ENCODE data around the gene SNRNP25.

The SNRNP25 gene

DNA sequence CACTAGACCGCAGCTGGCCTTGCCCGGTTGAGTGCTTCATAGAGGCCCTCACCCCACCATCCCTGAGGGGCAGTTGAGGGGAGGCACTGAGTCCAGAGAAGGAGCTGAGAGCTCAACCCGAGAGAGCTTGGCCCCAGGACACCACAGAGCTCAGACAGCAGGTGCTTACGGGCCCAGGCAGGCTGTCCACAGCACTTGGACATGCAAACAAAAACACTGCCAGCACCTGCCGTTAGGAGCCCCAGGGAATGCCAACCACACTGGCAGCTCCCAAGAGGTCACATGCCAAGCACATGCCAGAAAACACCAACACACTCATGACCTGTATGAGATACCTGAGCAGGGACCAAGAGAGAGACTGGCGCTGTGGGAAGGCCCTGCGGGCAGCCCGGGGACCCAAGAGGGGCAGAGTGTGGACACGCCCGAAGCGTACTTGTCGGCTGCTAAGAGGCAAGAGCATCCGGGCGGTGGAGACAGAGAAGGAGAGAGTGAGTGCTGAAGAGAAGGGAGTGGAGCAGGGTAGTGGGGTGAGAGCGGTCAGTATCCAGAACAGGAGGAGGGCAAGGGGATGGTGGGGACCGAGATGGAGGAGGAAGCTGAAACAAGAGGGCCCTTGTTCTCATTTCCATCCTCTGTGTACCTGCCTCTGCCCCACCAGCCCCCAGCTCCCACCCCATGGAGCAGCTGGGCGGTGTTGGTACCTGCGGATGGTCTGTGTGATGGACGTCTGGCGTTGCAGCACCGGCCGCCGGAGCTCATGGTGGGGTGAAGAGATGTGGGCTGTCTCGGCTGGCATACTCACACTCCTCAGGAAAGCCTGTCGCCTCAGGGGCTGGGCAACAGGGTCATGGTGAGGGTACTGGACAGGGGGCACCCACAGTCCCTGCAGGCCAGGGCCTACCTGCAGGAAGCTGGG, 10.6 kb downstream of the SNRNP25 start:
- no peak for DNase-seq

DNA sequence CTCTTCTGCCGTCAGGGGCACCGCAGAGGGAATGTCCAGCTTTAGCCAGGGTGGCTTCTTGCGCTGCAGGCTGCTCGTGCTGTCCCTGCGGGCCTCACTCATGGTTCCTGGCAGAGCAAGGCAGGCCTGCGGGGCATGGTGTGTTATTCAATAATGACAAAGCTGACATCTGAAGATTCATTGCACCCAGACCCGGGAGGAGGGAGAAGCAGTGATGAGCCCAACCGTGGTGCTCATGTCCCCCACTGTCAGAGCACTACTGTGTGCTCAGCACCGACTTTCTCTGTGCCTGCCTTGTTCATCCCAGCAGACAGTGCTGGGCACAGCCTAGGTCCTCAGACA, 11.3 kb downstream of the SNRNP25 start:
- DNase-seq: no peak

DNA sequence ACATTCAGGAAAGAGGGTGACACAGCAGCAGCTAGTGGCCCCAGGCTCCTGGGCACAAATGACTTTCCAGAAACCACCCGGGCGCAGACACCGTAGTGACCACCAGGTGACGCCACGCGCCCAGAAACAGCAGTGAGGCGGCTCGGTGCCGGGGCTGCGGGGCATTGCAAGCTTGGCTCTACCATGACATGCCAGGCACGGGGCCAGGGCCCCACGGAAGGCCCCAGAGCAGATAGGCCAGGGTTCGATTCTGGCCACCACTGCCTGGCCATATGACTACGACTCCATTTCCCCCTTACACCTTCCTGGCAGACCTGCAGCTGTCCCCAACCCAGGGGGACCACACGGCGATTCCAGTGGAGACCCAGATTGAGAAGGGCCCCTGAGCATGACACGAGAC, 12.1 kb downstream of the SNRNP25 start:
- peak; percentile 81 for DNase-seq

DNA sequence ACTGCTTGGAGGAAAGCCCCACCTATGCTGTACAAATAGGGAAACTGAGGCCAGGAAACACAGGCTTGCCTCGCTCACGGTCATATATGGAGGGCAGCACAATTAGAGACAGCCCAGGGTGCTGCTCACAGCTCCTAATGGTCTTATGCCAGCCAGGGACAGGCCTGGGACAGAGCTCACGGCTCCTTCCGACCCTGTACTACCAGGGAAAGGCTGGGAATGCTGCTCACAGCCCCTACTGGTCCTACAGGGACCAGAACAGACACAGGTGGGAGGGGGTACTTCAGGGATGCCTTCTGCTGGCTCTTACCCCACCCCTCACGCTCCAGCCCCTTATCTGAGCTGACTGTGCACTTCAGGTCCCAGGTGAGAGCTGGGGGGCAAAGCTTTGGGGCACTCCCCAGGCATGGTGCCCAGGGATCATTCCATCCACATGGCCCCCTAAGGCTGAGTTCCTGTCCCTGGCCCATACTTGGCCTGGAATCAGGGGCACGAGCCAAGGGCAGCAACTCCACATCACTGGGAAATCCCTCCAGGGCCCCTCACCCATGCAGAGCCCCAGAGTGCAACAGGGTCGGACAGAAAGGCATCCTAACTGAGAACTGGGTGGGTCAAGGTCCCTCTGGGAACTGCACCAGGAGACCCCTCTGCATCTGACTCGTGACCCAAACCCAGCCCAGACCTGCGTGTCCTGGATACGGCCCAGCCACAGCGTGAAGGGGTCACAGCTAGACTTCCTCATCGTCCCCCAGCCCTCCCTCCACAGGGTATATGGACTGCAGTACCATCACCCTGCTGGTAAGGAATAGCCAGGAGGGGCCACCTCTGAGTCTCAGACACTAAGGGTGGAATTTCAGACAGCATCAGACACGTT, 12.9 kb downstream of the SNRNP25 start:
- DNase-seq: no peak

DNA sequence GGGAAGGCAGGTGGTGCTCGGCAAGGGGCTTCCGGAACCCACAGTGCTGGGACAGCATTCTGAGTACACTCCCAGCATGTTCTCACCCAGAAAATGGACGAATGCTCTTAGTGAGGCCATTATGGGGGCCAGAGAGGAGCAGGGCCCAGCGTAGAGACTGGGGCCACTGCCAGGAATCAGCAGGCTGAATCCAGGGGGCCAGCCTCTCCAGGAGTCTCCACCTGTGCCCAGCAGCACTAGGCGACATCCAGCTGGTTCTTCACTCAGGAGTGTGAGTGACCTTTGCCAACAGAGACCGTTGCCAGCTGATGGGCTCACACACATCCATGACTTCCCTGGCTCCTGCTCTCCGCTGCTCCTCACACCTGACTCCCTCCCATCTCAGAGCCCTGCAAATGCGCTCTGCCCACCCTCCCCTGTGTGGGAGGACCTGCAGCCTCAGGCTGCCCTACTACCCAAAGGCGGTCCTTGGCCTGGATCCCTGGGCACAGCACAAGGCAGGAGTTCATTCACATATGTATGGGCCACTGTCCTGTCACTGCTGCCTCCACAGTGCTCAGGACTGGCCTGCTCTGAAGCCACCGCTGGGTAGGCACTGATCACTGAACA, 13.7 kb downstream of the SNRNP25 start:
- DNase-seq: no peak

DNA sequence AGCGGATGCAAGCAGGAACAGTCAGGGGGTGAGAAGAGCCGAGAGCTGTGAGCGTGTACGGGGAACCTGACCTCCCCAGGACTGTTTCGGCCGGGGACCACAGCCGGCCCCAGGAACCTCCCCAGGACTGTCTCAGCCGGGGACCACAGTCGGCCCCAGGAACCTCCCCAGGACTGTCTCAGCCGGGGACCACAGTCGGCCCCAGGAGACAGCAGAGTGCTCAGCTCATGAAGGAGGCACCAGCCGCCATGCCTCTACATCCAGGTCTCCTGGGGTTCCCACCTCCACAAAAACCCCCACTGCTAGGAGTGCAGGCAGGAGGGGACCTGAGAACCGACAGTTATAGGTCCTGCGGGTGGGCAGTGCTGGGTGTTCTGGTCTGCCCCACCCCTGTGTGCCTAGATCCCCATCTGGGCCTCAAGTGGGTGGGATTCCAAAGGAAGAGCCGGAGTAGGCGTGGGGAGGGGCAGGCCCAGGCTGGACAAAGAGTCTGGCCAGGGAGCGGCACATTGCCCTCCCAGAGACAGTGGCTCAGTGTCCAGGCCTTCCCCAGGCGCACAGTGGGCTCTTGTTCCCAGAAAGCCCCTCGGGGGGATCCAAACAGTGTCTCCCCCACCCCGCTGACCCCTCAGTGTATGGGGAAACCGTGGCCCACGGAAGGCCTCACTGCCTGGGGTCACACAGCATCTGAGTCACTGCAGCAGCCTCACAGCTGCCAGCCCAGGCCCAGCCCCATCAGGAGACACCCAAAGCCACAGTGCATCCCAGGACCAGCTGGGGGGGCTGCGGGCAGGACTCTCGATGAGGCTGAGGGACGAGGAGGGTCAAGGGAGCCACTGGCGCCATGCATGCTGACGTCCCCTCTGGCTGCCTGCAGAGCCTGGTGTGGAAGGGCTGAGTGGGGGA, 14.5 kb downstream of the SNRNP25 start:
- no peak for DNase-seq

DNA sequence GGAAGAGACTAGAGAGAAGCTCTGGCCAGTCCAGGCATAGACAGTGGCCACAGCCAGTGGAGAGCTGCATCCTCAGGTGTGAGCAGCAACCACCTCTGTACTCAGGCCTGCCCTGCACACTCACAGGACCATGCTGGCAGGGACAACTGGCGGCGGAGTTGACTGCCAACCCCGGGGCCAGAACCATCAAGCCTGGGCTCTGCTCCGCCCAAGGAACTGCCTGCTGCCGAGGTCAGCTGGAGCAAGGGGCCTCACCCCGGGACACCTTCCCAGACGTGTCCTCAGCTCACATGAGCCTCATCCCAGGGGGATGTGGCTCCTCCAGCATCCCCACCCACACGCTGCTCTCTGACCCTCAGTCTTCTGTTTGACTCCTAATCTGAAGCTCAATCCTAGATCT, 15.6 kb downstream of the SNRNP25 start:
- no peak for DNase-seq

DNA sequence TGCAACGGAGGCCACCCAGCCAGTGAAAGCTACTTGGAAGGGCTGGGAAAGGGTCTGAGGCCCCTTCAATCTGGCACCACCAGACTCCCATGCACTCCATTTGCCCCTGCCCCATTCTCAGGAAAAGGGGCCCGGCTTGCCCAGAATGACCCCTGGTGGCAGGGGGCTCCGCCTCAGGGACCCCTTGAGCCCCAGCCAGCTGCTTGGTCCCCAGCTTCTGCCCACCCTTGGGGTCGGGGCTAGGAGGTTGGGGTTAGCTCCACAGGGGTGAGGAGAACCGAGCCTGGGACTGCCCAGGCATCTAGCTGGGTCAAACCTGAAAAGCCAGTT, 17.5 kb downstream of the SNRNP25 start:
- no peak for DNase-seq

DNA sequence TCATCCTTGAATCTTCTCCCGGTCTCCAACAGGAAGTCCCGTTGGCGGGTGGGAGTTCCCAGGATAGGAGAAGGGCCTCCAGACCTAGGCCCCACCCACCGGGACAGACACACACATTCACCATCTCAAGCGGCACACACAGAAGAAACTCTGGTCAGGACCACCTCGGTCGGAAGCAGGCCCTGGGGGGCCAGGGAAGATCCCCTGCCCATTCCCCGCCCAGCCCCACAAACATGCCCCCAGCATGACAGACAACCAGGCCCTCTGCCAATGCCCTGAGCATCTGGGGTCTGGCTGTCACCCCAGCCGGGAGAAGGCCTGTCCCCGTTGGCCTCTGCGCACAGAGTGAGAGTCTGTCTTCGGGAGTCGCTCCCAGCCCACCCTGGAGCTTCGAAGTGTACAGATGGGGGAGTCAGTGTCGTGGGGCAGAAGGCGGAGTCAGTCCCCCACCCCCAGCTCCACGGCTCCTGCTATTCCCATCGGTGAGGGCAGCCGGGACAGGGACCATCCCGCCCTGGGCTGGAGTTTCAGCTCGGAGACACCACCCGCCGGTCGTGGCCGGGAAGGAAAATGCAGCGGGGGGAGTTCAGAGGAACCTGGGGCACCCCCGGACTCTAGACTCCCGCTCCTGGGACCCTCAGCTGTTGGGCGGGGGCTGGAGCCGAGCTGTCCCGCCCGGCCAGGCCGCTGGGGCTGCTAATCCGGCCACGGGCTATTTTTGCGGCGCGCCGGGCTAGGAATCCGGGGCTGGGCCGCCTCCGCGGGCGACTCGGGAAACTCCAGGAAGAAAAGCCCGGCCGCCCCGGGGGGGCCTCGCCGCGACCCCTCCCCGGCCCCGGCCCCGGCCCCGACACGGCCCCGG, 18.1 kb downstream of the SNRNP25 start:
- no peak for DNase-seq

DNA sequence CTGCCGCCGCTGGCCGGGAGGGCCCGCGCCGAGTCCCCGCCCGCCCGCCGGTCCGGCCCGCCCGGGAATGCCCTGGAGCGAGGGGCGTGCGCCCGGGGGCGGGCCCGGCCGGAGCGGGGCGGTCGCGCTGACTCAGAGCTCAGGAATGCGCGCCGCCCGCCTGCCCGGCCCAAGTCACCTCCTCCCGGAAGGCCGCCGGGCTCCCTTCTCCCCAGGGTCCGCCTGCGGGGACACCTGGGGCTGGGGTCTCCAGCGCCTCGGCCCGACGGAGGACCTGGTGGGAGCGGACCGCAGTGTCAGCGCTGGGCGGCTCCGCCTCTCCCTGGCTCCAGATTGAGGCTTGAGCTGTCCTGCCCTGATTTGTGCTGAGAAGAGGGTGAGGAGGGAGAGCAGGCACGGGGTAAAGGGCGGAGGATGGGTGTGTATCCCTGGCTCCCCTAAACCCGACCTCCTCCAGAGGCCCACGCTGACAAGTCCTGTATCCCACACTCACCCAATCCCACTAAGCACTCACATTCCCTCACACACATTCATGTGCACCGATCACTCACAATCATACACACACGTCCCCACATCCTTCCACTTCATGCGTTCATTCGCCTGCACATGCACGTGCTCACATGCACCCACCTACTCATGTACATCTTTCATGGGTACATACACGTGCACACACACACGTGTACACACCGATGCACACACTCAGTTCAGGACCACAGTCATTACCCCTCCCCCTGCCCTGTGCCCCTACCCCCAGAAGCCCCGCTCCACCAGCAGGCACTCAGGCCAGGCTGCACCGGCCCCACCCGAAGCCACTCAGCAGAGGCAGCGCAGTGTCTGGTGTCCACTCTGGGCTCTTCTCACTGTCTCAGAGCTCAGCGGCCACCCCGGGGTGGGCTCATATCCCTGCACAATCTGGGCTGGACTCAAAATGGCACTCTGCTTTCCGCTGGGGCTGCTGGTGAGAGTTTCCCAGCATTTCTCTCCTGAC, 19.2 kb downstream of the SNRNP25 start, which contains the start of gene RHBDF1:
TSS of gene RHBDF1 (minus strand) at position 71 of the 988 bp plus-strand sequence. CDS start 7,616 bp downstream, outside the sequence.
- no peak for DNase-seq

DNA sequence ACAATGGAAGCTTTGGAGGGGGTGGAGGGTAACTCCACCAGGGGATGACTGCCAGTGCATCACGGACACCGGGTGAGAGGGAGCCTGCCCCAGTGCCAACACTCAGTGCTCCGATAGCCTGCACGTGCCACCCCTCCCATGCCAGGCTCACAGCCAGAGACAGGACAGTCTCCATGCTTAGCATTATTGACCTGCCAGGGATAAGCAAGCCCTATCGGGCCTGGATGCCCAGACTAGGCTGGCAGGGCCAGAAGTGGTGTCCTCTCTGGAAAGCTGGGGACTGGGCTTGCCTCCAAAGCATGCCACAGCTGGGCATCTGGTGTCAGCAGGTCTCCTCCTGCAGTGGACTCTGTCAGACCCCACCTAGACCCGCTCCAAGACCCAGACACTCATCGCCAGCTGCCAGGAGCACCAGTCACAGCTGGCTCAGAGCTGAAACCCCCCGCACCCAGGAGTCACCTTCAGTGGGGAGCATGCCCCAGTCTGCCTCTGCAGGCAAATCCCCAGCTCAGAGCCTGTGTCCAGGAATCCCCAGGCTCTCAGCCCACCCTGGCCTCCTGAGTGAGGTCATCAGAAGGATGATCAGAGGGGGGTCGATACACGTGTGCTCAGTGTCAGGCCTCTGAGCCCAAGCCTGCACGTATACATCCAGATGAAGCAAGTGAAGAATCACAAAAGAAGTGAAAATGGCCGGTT, 20.6 kb downstream of the SNRNP25 start:
- no peak for DNase-seq

DNA sequence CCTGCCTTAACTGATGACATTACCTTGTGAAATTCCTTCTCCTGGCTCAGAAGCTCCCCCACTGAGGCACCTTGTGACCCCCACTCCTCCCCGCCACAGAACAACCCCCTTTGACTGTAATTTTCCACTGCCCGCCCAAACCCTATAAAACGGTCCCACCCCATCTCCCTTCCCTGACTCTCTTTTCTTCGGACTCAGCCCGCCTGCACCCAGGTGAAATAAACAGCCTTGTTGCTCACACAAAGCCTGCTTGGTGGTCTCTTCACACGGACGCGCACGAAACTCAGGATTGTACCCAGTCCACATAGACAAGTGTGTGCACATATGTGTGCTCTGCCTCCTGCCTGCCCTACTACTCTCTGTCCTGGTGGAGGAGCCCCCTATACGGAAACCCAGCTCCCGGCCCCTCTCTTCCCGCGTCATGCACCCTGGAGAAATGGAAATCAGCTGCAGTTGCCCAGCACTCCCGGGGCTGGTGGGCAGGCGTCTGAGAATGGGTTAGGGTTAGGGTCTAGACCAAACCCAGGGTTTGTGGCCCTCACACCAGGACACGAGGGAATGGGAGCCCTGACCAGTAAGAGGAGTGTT, 21.2 kb downstream of the SNRNP25 start:
- no peak for DNase-seq

DNA sequence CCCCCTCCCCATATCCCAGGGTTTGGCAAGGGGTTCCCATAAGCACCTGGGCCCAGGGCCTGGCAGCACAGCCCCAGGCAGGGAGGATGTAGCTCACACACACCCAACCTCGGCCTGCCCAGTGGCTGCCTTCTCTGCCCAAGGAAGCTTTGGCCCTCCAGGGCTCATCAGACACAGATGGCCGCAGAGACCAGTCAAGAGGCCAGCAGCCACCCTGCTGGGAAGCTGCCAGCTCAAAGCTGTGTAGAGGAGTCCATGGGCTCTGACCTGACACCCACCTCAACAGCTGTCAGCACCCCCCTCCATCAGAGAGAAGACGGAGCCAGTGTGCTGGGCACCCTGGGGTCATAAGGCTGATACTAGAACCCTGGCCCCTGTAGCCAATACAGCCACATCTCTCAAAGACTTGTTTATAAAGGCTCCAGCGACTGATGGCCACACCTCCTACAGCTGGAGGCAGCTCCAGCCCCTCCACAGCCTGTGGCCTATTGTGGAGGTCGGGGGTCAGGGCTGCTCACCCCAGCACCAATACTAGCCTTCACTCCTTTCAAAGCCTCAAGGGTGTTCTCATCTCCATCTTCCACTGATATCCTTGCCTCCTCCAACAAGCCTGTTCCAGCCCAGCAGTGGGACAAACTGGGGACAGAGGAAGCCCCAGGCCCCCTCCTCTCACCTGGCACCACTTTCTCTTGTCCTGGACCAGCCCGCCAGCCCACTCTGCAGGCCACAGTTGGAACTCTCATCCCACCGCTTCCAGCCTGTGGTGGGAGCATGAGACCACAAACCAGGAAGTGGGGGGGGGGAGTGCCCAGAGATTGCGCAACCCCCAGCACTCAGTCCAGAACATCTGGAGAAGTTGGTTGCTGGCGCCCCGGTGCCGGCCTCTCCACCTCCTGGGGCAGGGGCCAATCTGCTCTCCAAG, 22.2 kb downstream of the SNRNP25 start:
- DNase-seq: no peak

DNA sequence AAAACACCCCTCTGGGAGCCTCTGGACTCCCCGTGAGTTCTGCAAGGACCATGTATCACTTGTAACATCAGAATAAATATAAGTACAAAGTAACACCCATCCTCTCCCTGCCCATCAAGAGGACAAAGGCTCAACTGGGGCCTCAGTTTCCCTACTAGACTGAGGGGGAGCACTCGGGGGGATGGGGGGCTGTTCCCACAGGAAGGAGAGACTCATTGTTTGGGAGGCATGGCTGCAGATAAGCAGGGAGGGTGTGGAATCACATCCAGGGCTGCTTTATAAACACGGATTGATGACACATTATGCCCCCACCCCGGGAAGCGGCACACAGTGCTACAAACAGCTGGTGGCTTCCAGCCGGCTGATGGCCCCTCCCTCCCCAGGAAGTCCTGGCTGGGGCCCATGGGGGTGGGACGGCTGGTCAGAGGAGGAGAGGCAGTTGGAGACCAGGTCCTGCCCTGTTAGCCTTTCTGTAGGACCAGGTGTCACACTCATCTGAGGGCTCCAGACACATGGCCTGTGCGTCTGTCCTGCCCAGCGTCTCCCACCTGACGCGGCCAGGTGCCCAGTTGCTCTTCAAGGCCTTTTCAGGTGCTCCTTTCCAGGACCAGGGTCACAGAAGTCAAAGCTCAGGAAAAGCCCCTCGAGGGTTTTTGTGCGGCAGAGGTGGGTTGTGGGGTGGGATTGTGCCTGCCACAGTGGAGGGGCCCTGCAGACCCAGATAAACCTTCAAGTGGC, 23.1 kb downstream of the SNRNP25 start:
- DNase-seq: no peak

DNA sequence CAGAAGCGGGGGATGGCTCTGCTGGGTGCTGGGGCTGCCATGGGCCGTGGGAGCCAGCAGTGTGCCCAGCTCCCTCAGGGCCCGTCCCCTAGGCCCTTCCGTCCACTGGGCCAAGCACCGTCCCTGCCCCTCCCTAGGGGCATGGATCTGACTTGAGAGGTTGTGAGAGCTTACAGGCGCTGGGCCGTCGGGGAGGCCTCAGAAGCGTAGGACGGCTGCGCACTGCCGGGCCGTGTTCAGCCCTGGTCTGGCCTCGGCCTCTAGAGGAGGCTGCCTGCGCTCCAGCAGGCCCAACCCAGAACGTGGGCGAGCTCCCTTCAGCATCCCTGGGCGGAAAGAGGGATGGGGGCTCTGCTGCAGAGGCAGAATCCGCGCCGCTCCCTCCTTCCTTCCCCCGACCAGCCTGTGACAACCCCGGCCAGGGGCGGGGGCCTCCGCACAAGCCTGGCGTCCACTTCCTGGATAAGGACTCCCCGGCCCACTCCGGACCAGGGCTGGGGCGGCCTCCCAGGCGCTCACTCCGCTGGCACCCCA, 23.7 kb downstream of the SNRNP25 start:
- no peak for DNase-seq

DNA sequence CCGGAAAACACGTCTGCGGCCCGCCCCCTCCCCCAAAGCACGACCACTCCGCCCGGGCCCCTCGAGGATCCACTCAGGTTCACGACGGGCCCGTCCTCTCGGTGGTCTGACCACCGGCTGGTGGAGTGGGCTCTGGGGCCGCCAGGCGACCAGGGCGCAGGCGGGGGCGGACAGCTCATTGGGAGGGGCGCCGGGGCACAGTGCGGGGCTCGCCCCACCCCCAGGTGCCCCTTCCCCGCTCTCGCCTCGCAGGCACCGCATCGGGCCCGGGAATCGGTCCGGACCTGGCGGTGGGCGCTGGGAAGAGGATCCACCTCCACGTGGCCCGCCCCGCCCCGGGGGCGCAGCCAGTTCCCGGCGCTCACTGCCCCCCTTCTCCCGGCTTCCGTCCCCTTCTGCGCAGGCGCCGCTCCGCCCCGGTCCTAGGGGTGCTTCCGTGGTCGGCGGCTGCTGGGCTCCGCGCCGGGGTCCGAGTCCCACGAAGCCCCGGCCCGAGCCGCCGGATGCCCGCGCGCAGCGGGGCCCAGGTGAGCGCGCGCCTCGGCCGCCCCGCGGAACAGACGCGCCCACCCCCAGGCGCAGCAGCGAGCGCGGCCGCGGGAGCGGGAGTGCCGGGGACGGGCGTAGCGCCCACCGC, 24.3 kb downstream of the SNRNP25 start, which contains the start of gene MPG:
TSS of gene MPG (plus strand) at position 419 of the 637 bp plus-strand sequence. CDS start at position 504, 85 bp downstream.
- DNase-seq: peak; percentile 81

Measured in CD4-positive, alpha-beta T cell treated with Interleukin-15 for 1 hour (primary cell).